Renal pelvis (tissue), 4 donors: Measurements from ENCODE around the gene TMEM163. TPM values are rescaled to one million over a fixed set of nuclear protein-coding genes. Genes with fewer than 3 reads are reported as not detected.
"Not testable (repeated sequence)": the region's sequence is repeated elsewhere in the genome, so short reads cannot be mapped to it uniquely, and the experiment has no call there.

Source experiments
- DNase-seq: peaks from one replicate; pipeline ENCODE4 v3.0.0-alpha.2; 2013
- polyA plus RNA-seq, 3 donors: library from polyadenylated mRNA; unstranded; fragments of 120-200 nt; gene quantifications; one replicate each; pipeline ENCODE4 v1.2.1, GENCODE V29; 2013; ENCODE audit not compliant: insufficient read length in 3 of 3

The TMEM163 gene
- polyA plus RNA-seq, 3 donors, result 1.6 to 2.0 (median 1.9) TPM

GRCh38 chr2:134725876-134726275, 7.1 kb upstream of the TMEM163 start:
- DNase-seq, result no peak

GRCh38 chr2:134724341-134724740, 5.5 kb upstream of the TMEM163 start:
- no peak for DNase-seq

DNA sequence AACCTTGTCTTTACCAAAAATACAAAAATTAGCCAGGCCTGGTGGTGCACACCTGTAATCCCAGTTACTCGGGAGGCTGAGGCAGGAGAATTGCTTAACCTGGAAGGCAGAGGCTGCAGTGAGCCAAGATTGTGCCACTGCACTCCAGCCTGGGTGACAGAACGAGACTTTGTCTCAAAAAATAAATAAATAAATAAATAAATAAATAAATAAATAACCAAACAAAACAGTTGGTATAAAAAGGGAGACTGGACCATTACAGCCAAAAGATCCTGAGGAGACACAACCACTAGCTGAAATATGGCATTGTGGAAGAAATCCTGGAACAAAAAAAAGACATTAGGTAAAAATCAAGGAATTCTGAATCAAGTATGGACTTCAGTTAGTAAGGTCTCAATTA, 4.9 kb upstream of the TMEM163 start:
- DNase-seq, result not testable (repeated sequence)

DNA sequence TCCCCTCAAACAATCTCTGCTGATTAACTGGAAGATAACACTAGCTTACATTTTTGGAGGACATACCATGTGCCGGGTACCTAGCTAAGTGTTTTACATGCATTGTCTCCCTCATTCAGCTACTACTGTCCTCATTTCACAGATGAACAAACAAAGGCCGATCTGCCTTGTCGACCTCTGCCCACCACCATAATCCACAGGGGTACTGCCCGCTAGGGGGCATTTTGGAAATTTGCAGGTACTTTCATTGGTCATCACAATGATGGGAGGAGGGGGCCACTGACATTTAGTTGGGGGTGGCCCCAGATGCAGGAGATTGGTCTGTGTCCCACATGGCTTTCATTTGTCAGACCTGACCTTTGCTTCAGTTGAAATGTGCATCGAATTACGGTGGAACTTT, 3.9 kb upstream of the TMEM163 start:
- no peak for DNase-seq

DNA sequence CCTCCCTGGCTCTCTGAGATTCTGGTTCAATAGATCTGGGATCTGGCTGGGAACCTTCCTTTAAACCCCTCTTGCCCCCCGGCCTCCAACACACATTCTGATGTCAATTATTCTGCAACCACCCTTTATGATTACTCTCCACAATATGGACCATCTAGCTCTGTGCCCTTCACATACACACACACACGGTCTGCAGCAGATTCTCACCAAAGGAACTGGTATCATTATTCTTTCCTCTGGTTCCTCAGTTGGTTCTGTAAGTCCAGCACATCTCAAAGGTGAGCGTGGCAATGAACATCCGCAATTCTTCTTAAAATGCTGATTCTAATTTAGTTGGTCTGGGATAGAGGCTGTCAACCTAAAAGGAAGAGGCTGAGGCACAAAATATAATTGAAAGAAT, 2.8 kb upstream of the TMEM163 start:
- no peak for DNase-seq

DNA sequence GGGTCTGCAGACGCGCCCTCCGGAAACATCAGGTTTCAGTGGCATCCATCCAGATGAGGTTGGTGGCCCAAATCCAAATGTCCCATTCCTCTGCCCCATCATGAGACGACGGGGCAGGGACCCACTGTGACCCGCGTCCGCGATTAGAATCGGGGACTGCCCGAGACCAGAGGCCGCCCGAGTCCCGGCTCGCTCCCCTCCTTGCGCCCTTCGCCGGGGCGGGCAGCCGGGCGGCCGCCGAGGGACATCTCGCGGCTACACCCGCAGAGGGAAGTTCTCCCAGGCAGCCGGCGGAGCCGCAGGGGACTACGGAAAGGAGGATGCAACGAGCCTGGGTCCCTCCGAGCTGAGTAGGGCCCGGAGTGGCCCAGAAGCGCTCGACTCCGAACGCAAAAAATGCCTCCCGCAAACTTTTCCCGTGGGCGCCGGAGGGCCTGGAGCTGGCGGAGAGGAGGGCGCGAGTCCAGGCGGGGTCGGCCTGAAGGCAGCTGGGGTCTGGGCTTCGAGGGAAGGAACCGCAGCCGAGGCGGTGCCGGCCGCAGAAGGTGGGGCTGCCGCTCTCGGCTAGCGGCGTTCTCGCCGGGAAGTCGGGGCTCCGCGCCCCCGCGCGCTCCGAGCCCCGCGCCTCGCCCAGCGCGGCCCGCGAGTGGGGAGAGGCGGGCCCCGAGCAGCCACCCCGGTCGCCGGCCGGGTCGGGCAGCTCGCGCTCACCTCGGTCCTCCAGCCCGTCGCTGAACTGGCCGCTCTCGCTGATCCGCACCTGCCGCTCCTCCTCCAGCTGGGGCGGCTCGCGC, 580 bp downstream of the TMEM163 start:
- no peak for DNase-seq

- no peak for DNase-seq
These were observed 1.3 kb downstream of the TMEM163 start for GRCh38 chr2:134717286-134718022.

DNA sequence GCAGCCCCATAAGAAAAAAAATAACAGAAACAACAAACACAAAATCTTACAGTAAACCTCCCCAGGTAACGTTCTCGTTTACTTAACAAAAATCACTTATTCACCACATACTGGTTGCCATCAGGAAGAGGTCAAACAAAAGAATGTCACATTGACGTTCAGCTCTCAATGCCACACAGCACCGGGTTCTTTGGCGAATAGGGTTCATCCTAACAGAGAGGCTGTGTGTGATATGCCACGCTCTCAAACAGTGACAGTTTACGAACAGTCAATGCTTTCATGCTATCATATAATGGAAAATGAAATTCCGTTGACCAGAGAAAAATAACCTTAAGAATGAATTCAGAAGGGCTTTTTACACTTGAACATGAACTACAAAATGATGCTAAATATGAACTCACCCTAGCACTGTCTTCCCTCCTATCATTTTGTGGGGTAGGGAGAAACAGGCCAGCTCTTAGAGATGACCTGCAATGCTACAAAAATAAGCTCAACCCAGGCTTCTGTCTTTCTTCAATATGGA, 2.0 kb downstream of the TMEM163 start:
- DNase-seq, result no peak

DNA sequence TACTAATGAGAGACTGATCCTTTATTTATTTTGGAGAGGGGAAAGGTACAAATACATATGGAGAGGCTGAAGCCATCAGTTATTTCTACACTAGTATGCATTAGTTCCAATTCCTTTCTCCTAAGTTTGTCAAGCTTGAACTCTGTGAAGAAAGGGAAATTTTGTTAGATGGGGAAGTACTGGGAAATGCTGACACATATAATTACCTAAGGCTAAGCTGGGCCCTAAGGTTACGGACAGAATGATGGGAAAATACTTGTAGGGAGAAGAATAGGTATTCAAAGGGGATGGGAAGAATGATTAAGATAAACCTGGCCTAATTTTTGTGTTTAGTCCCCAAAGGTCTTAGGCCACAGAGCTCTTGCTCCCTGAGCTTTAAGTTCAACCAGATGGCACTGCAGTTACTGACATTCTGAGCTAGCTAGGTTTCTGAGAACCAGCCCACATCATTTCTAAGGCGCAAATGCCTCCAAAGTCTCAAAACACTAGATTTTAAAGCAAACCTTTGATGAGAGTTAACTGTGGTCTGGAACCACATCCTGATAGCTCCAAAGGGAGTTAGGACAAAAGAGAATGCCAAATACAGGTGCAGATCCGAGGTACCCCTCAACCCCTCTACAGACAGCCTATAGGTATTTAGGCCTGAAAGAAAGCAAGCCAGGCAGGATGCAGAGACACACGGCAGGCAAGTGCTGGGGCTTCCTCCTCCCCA, 2.7 kb downstream of the TMEM163 start:
- DNase-seq, result no peak

DNA sequence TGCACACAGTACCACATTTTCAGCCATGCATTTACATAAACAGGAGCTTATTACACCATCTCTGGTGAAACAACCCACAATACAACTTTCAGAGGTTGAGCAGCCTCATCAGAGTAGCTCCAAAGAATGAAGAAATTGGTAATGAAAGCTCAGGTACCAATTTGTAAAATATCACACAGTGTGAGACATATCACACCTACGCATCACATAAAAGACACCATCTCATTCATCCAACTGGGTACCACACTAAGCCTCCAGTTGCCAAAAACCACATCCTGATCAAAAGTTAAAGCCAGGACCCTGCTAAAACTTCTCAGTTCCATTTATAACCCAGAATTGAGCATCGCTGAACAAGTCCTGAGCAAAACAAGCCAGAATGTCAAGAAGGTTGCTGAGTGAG, 4.6 kb downstream of the TMEM163 start:
- DNase-seq, result no peak

DNA sequence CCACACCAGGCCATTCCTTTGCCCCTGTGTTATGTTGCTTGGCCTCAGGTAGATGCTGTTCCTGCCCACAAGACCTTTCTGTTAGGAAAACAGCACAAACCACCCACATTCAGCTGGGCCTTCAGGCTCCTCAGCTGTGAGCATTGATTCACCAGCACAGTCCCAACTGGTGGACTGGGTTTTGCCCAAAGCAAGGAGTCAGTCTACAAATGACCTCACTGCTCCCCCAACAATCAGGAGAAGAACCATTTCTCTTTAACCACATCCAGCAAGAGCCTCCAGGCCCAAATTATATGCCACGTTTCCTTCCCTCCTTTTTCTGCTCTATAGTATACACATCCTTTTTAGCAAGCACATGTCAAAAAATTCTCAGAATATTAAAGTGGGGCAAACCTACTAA, 5.2 kb downstream of the TMEM163 start:
- DNase-seq, result no peak

GRCh38 chr2:134713176-134713575, 5.6 kb downstream of the TMEM163 start:
- no peak for DNase-seq

DNA sequence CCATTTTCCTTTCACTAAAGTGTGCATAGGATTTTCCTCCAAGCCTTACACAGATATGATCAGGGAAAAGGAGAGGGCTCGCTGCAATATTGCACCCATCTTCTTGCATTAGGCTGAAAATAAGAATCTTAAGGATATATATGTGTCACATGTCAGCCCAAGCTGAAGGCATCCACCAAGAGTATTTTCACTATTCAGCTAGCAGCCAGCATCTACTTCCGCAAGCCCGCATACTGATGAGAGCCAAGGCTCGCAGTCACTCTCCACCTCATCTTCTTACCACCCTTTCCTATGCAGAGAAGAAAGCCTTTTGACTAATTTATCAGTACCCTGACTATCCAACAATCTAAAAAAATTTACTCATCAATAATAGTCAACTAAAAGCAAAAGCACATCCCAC, 6.1 kb downstream of the TMEM163 start:
- no peak for DNase-seq

DNA sequence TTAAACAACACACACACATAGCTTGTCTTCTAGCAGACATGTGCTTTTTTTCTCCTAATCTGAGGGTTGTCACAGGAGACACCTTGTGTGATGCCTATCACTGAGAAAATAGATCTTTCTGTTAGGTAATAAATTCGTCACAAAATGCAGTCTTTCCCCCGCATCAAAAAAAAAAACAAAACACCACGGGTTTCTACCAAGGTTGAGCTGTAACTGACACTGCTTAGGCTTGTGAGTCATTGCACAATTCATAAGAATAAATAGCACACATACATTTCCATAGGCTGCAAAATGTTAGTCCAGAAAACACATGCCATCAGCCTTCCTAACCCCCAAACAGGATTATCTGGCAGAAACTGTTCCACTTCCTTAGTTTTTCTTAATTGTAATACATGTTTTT, 6.5 kb downstream of the TMEM163 start:
- no peak for DNase-seq

DNA sequence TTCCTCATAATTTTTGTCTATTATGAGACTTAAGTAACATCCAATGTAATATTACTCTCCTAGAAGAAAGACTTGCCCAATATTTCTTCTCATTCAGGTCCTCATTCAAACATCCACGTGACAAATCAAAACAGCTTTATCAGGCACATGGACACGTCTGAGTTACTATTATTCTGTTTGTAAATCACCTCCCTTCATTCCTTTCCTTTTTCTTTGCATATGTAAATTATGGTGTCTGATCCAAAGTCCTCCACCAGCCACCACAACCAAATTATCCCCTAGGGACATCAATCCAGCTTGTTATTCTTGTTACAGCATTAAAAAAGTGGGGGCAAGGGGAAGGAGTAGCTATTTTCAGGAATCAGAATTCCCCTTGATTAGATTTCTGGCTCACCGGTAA, 7.1 kb downstream of the TMEM163 start:
- no peak for DNase-seq

GRCh38 chr2:134707330-134707676, 11.5 kb downstream of the TMEM163 start:
- no peak for DNase-seq

GRCh38 chr2:134706587-134707329, 12.0 kb downstream of the TMEM163 start:
- DNase-seq, result no peak

DNA sequence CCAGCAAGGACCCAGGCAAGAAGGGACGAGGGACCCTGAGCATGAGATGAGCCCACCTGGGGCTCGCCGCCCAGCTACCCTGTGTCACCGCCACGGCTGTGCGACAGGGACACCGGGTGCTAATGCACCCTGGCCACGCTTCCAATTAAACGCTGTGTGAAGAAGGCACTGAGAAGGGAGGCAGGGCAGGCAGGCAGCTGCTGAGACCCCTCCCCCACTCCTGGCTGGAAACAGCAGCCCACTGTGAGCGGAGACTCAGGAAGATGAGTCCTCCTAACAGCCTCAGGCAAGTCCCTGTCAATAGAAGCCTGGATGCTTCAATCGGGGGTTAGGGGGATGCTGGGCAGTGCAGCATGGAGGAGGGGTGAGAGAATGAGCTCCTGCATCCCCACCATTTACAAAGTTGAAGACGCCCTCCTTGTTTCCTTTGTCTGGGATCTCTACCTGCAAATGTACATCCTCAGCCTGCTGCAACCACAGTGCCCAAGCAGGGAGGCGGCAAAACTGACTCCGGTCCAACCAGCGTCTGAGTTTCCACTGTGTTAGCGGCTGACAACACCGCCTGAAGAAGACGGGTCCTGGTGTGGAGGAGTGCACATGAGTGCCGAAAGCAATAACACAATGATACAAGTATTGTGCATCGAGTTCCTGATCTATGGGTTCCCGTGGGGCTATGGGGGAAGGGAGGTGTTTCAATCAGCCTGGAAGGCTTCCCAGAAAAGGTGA, 12.8 kb downstream of the TMEM163 start:
- no peak for DNase-seq

DNA sequence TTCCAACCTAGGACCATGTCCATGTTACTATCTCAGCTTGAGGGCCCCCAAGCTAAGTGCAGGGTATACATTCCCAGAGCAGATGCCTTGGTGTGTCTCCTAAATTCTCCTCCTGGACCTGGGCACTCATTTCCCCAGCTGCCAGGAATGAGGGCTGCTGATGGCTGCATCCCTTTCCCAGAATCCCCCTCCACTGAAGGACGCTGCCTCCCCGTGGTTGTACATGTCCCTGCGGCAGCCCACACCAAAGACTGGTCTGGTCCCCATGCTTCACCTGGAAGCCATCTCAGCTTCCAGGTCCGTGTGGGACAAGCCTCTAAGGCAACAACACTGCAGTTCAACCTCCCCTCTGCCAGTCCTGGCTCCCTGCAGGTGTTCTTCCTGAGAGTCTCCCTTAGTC, 14.6 kb downstream of the TMEM163 start:
- no peak for DNase-seq

DNA sequence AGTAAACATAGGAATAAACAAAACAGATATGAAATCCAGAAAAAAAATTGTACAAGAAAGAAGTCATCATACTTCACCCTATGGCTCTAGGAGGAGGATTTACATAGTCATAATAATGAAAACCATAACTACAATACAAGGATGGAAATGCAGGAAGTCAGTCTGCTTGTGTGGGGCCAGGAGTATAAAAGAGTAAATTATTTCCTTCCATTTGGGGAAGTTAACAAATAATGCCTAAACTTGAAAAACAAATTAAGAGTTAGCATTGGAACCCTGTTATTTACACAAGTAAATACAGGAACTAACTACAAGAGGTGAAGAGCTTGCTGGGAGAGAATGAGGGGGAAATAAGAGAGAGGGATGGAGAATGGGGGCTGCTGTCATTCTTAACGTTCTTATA, 15.4 kb downstream of the TMEM163 start:
- DNase-seq, result no peak

DNA sequence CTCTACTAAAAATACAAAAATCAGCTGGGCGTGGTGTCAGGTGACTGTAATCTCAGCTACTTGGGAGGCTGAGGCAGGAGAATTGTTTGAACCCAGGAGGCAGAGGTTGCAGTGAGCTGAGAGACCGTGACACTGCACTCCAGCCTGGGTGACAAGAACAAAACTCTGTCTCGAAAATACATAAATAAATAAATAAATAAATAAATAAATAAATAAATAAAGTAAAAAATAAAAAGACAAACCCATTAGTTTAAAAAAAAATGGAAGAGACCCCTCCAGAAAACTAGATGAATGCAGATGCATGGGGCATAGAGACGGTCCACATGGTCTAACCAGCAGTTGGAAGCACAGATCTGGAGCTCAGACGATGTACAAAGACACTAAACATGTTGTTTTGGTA, 18.1 kb downstream of the TMEM163 start:
- no peak for DNase-seq
